T1000 (cell line): ENCODE data around the gene RAD54L.
"Not testable (repeated sequence)": the region's sequence is repeated elsewhere in the genome, so short reads cannot be mapped to it uniquely, and the experiment has no call there.

Experiments
- DNase-seq: peaks from one replicate; lab custom pipeline; 2025; ENCODE audit warnings: mixed read lengths; lab: John Stamatoyannopoulos, UW

The RAD54L gene

GRCh38 chr1:46241733-46242132 is 5.8 kb upstream of the RAD54L start:
- not testable (repeated sequence) for DNase-seq

GRCh38 chr1:46242918-46243317 is 4.6 kb upstream of the RAD54L start:
- no peak for DNase-seq

GRCh38 chr1:46243831-46244230 is 3.7 kb upstream of the RAD54L start:
- DNase-seq = not testable (repeated sequence)

GRCh38 chr1:46244656-46245371 is 2.7 kb upstream of the RAD54L start:
- no peak for DNase-seq

DNA sequence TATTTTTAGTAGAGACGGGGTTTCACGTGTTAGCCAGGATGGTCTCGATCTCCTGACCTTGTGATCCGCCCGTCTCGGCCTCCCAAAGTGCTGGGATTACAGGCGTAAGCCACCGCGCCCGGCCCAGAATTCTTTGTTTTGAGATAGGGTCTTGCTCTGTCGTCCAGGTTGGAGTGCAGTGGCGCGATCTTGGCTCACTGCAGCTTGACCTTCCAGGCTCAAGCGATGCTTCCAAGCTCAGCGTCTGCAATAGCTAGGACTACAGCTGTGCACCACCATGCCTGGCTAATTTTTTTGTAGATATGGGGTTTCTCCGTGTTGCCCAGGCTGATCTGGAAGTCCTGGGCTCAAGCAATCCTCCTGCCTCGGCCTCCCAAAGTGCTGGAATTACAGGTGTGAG is 1.4 kb upstream of the RAD54L start:
- not testable (repeated sequence) for DNase-seq

DNA sequence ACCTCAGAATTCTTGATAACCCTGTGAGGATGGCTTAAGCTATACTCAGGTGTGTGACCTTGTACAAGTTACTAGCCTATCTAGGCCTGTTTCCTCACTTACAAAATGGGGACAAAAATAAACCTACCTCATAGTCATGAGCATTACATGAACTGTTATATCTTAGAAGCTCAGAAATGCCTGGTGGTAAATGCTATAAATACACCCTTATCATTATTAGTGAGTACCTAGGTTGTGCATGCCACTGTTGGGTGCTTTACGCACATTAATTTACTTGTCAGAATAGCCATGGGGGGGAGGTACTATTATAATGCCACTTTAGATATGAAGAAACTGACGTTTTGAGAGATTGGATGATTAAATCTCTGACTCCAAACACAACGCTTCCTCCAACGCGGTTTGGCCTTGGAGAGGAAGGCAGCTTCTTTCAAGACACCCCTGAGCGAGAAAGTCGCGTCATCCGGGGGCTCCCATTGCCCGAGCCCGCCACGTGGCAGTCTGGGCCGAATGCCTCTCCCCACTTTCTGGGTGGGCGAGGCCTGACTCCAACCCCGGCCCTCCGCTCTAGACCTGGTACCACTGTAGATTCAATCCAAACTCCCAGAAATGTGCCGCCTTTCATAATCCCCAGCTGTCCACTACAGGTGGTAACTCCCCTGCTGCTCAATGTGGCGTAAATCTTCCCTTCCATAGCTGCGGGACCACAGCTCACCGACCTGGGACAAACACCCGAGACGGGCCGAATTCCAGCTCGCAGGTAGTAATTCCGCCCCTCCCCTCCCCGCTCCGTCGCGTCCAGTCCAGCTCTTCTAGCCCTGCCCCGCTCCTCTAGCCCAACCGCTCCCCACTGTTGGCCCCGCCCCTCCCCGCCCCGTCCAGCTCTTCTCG is 771 bp upstream of the RAD54L start:
- DNase-seq = no peak

- DNase-seq = peak; percentile 13
Observed at GRCh38 chr1:46248122-46248920, 758 bp downstream of the RAD54L start.

DNA sequence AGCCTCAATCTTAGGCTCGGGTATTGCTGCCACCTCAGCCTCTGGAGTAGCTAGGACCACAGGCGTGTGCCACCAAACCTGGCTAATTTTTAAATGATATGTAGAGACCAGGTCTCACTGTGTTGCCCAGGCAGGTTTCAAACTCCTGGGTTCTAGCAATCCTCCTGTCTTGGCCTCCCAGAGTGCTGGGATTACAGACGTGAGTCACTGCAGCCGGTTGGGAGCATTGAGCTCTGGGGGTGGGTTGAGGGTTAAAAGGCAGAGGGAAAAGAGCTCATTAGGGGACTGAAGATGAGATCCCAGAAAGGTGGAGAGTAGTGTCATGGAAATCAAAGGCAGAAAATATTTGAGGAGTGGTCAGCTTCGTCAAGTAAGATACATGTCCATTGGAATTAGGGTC is 7.1 kb downstream of the RAD54L start:
- no peak for DNase-seq

DNA sequence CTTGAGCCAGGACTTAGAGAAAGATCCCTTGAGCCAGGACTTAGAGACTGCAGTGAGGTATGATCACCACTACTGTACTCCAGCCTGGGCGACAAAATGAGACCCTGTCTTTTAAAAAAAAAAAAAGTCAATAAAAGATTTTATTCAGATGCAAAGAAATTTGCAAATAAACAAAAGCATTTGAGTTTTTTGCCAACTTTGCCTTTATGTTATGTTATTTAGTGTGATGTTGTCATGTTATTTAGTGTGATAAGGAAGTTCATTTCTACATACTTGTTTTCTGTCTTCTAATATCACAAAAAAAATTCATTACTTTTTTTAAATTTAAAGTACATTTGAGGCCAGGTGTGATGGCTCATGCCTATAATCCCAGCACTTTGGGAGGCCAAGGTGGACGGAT is 9.0 kb downstream of the RAD54L start:
- no peak for DNase-seq

- no peak for DNase-seq
Observed at GRCh38 chr1:46262508-46262907, 14.9 kb downstream of the RAD54L start.

DNA sequence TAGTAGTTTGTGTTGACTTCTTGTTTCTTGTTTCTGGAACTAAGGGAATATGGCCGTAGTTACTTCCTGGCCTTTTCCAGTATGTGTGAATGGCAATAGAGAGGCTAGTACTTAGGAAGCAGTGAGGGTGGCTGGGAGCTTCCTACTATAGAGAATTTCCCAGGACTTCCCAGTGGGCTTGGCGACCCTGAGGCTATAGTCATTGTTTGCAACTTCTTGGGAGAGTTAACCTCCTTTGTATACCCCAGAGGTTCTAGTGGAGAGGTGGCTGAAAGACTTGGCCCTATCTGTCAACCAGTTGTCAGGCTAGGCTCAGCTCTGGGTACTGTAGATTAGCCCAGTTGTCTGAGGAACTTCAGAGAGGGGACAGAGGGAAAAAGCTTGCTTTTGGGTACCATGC is 15.6 kb downstream of the RAD54L start:
- DNase-seq = no peak

DNA sequence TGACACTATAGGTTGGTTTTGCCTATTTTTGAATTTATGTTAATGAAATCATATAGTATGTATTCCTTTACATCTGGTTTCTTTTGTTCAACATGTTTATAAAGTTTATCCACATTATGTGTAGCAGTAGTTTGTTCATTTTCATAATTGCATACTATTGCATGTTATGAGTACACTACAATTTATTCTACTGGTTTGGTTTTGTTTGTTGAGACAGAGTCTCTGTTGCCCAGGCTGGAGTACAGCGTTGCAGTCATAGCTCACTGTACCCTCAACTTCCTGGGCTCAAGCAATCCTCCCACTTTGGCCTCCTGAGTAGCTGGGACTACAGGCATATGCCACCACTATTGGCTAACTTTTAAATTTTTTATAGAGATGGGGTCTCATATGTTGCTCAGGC is 21.0 kb downstream of the RAD54L start:
- no peak for DNase-seq

DNA sequence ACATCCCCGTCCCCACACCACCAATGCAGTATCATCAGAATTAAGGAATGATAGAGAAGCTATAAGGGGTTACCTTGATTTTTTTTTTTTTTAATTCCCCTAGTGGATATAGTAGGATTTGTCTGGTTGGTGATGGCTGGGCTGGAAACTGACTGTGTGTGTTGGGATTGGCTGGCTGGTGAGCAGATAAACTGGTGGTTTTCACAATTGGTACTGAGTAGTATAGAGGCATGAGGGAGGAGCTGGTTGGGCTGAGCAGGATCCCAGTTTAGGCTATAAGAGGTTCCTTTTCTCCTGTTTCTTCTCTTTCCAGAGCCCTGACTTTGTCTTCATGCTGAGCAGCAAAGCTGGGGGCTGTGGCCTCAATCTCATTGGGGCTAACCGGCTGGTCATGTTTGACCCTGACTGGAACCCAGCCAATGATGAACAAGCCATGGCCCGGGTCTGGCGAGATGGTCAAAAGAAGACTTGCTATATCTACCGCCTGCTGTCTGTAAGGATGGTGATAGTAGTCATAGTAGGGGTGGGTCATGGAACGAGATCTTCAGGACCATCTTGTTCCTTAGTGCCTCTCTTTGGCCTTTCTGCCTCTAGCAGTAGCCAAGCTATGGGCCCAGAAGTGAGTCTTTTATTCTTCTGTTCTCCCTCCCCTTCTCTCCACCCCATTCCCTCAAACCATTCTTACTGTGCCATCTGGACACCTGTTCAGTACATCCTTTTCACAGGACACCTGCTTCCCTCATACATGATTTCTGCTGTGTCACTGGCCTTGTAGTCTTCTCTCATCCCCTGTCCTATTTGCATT is 26.9 kb downstream of the RAD54L start:
- DNase-seq = no peak

DNA sequence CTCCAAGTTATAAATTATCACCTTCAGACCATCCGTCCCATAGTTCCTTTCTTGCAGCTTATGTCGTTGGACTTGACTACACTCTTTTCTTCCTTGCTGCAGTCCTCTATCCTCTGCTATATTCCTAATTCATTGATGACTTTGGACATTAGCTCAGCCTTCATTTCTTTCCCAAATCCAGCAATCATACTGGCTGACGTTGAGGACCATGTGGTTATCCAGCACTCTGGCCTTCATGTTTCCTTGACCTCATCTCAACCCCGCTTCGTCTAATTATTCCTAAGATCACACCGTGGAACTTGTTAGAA is 27.4 kb downstream of the RAD54L start:
- no peak for DNase-seq

DNA sequence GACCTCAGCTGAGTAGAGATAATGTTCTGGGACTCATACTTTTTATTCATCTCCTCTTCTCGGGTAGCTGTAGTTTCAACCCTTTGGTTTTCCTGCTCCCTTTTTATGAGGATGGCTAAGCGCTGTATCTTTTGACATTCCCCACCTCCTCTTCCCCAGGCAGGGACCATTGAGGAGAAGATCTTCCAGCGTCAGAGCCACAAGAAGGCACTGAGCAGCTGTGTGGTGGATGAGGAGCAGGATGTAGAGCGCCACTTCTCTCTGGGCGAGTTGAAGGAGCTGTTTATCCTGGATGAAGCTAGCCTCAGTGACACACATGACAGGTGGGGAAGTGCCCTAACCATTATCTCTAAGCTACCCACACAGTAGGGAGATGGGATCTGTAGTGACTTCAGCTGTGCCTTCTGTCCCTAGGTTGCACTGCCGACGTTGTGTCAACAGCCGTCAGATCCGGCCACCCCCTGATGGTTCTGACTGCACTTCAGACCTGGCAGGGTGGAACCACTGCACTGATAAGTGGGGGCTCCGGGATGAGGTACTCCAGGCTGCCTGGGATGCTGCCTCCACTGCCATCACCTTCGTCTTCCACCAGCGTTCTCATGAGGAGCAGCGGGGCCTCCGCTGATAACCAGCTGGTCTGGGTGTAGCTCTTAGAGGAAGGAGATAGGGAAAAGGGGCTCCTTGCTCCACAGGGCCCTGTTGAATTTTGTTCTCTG is 30.3 kb downstream of the RAD54L start:
- no peak for DNase-seq

GRCh38 chr1:46278807-46279206 is 31.2 kb downstream of the RAD54L start:
- DNase-seq = no peak

DNA sequence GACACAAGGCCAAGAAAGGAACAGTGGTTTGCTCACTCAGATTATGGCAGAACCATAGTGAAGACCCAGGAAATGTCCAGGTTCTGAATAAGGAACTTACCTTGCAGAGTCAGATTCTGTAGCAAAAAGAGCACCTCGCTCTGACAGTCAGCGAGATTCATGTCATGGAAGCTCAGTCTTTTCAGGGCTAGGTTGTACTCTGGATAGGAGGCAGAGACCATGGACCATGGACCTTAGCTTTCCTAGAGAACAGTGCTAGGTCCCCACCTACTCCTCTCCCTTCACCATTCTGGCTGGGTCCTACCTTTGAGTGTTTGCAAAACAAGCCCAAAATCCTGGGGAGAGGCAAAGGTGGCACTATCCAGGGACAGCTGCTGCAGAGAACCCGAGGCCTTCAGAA is 32.5 kb downstream of the RAD54L start:
- DNase-seq = no peak

- DNase-seq = no peak
Observed at GRCh38 chr1:46281021-46281420, 33.5 kb downstream of the RAD54L start.

GRCh38 chr1:46284058-46284457 is 36.5 kb downstream of the RAD54L start:
- no peak for DNase-seq

- DNase-seq = no peak
Observed at GRCh38 chr1:46284597-46285564, 37.3 kb downstream of the RAD54L start.
